AG09309 (cell line): ENCODE measurements around the gene USP28.
"Not testable (repeated sequence)": the region's sequence is repeated elsewhere in the genome, so short reads cannot be mapped to it uniquely, and the experiment has no call there.

Source experiments
- DNase-seq: peaks from one replicate; pipeline ENCODE4 v3.0.0-alpha.2; 2010; ENCODE audit warnings: low read depth
- H3K4me3 ChIP-seq: 2 replicates; pipeline ENCODE4 v1.5.1; 2011; ENCODE audit warnings: mild to moderate bottlenecking, low read depth, low read length, moderate library complexity; ENCODE audit not compliant: control insufficient read depth
- TF ChIP-seq, protein P1 (sequence below): IDR thresholded peaks from 2 replicates; pipeline ENCODE4 v1.5.1; 2011; ENCODE audit warnings: mild to moderate bottlenecking, low read depth, low read length, inconsistent platforms; ENCODE audit not compliant: insufficient read depth, control insufficient read depth; ENCODE audit errors: missing control alignments

Gene USP28

DNA sequence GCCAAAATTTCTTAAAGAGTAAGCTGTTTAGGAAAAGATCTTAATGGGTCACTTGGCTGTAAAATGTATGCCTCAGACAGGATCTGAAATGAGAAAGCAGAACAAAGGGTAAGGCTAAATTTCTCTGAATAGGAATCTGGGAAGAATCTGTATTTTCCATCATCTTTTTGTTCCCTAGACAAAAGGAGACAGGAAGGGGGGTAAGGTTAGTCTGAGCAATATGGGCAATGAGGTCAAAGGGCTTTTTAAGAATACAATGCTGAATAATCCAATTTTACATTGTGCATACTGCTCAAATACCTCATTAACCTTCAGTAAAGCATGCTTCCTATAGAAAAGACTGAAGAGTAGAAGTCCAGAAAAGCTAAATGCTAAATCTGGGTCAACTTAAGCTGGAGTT is 61.2 kb downstream of the USP28 start:
- H3K4me3 ChIP-seq = no peak overlapping the region
- no peak for DNase-seq
- TF ChIP-seq, protein P1, sequence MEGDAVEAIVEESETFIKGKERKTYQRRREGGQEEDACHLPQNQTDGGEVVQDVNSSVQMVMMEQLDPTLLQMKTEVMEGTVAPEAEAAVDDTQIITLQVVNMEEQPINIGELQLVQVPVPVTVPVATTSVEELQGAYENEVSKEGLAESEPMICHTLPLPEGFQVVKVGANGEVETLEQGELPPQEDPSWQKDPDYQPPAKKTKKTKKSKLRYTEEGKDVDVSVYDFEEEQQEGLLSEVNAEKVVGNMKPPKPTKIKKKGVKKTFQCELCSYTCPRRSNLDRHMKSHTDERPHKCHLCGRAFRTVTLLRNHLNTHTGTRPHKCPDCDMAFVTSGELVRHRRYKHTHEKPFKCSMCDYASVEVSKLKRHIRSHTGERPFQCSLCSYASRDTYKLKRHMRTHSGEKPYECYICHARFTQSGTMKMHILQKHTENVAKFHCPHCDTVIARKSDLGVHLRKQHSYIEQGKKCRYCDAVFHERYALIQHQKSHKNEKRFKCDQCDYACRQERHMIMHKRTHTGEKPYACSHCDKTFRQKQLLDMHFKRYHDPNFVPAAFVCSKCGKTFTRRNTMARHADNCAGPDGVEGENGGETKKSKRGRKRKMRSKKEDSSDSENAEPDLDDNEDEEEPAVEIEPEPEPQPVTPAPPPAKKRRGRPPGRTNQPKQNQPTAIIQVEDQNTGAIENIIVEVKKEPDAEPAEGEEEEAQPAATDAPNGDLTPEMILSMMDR = no peak

DNA sequence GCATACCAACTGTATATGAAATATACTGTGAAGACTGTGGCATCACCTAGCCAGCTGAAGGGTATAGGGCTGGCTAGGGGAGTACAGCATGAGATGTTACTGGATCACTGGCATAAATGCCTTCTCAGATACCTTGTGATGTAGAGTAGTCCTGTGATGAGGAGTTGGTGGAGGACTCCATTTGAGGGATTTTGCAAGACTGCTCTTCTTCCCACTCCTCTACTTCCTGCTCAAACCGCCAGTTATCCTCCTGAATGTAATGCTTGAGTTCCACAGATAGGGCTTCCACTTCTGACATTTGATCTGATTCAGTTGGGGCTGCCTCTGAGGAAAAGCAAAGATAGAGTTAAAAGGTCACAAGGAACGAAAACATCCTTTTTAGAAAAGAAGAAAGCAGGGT is 66.4 kb downstream of the USP28 start:
- DNase-seq = no peak
- TF ChIP-seq, protein P1 = no peak
- no peak overlapping the region for H3K4me3 ChIP-seq

DNA sequence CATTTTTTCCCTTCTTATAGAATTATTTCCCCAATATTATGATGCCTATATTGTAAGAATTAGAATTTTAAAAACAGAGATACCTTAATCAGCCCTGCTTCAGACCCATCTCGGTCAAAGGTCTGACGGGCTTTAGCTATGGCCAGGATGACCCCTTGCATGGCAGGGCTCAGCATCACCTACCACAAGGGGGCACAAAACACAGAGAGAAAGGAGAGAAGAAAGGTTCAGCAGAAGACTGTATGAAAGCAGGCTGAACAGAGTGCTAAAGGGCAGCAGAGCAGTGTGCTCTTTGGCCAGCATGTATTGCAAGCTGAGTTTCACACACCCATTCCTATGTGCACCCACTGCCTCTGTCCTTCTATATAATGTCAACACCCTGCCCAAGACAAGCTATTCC is 69.0 kb downstream of the USP28 start:
- H3K4me3 ChIP-seq = no peak overlapping the region
- TF ChIP-seq, protein P1 = peak; percentile 57
- no peak for DNase-seq

DNA sequence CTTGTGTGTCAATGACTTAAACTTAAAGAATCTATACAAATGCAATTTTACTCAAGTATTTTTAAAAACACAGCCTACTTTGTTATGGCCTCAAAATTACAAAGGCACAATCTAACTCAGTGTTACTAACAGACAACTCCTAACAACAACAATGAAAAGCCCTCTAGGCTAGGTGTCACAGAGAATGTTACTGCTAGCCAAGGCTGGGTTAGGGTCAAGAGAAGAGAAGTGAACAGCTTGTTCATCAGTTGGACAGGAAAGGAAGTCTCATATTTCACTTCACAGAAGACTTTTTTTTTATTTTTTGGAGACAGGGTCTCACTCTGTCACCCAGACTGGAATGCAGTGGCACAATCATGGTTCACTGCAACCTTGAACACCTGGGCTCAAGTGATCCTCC is 69.7 kb downstream of the USP28 start:
- TF ChIP-seq, protein P1 = no peak
- no peak for DNase-seq
- H3K4me3 ChIP-seq = no peak overlapping the region

DNA sequence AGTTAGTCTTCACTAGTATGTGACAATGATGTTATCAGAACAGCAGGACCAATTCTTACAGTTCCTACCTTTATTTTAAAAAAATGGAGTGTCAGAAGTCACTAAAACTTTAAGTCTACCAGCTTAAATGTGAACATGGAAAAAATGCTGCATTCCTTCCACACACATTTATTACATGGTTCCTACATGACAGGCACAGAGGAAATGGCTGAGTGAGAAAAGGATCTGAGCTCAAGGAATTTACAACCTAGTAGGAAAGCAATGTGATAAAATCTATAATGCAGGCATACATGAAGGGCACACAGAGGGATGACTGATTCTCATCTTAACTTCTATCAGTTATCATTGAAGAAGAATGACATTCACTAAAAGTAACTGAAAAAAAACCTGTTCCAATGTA is 72.8 kb downstream of the USP28 start:
- no peak for DNase-seq
- no peak overlapping the region for H3K4me3 ChIP-seq
- TF ChIP-seq, protein P1 = no peak

DNA sequence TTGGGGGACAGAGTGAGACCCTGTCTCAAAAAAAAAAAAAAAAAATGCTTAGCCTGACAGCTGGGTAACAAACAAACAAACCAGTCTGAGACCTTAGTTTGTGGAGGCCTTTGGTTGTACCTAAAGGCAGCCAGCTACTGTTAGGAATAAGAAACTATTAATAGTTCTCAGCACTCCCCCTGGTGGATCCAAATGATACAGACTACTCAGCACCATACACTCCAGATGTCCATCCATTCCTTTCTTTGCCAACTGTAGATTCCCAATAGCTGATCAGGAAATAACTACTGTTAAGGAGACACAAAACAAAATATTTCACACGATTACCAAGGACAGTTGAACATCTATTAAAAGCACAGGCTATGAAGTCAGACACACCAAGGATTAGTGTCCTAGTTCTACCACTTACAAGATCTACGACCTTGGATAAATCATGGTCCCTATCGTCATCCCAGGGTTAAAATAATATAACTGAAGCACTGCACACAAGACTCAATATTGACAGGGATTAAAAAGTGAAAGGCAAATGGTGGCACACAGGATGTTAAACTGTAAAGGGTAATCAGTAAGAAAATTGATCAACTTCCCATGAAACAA is 78.6 kb downstream of the USP28 start:
- H3K4me3 ChIP-seq = no peak overlapping the region
- DNase-seq = no peak
- TF ChIP-seq, protein P1 = peak; percentile 70

DNA sequence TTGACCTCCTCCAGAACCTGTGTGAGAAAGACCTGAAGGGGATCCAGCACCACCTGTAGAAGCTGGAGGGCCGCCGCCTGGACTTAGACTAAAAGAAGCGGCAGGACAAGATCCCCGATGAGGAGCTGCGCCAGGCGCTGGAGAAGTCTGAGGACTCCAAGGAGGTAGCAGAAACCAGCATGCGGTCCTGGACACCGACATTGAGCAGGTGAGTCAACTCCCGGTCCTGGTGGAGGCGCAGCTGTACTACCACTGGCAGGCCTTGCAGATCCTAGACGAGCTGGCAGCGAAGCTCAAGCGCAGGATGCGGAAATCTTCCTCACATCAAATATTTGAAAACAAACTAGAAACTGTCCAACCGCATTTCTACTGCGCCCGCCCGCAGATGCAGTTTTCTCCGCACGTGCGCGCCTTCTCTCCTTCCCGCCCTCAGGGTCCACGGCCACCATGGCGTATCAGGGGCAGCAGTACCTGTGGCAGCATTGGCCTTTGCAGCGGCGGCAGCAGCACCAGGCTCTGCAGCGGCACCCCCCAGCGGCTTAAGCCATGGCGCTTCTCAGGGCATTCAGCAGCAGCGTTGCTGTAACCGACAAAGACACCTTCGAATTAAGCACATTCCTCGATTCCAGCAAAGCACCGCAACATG is 85.6 kb downstream of the USP28 start:
- no peak overlapping the region for H3K4me3 ChIP-seq
- DNase-seq = no peak
- TF ChIP-seq, protein P1 = no peak

DNA sequence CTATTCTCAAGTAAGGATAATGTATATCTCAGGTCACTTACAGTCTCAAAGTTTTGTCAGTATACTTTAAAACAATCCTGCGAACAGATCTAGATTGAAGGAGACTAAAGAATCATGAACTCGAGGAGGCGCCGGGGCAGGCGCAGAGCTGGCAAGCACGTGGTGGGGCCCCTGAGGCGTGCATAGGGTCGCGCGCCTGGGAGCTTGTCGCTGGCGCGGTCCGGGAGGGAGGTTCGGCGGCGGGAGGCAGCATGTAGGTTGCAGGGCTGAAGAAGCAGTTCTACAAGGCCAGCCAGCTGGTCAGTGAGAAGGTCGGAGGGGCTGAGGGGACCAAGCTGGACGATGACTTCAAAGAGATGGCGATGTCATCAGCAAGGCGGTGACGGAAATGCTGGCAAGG is 86.4 kb downstream of the USP28 start:
- H3K4me3 ChIP-seq, DNase-seq: not testable (repeated sequence)
